ENCODE results near the gene KRTAP2-4. TPM values are rescaled to one million over a fixed set of nuclear protein-coding genes. Genes with fewer than 3 reads are reported as not detected.
"Not testable (repeated sequence)": the region's sequence is repeated elsewhere in the genome, so short reads cannot be mapped to it uniquely, and the experiment has no call there.

The KRTAP2-4 gene
- total and polyA plus RNA-seq, 5 donors from 2014 or later: not detected

DNA sequence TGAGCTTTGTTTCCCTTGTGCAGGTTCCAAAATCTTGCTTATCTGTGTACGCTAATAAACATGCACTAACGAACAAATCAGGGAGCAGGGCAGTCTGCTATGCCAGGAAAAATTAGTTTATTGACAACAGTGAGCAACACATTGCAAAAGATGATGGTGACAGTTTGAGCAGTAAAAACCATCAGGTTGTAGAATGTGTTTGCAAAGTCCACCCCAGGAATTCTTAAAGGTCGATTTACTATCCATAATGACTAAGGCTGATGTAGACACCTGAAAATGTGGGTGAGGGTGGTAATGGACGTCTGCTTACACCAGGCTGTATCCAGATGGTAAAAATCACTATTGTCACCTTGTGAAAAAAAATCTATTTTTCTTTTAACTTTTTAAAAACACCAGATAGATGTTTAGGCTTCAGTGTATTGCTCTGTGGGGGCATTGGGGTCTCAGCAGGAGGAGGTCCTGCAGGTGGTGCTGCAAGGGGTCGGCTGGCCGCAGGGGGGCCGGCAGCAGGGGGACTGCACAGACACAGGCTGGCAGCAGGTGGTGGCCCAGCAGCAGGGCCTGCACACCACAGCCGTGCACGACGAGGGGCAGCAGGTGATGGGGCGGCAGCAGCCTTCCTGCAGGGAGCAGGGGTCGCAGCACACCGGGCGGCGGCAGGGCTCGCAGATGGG, 526 bp downstream of the KRTAP2-4 start:
- ATAC-seq (ENCODE audit: low read depth in 2 of 2): not testable (repeated sequence)

DNA sequence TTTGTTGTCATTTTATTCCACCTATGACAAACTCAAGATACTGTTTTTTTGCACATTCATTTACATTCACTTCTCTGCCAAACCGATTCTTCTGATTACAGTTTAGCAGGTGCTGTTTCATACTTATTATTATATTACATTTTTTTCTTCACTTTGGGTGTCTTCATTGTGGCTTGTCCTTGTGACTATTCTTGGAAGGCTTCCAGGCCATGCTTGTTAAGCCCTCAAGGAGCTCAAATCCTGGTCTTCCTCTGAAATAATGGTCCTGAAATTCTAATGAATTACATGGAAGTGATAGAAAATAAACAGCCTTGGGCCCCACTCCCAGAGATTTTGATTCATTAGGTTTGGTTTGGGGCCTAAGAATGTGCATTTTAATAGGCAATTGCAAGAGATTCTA, 1.4 kb downstream of the KRTAP2-4 start:
- no peaks in the 10 kb centered on the region for H3K9me3 Mint-ChIP-seq
- H3K9me3 ChIP-seq (ENCODE audit: control insufficient read depth in 2 of 2, low read length in 2 of 2): no peaks in the 10 kb centered on the region
- no peaks in the 10 kb centered on the region for H3K36me3 Mint-ChIP-seq
- H3K4me1 Mint-ChIP-seq: no peaks in the 10 kb centered on the region
- no peak overlapping the region for H3K27ac ChIP-seq (ENCODE audit: insufficient read depth, low read length, poor library complexity, severe bottlenecking)
- no peak overlapping the region for H3K27ac Mint-ChIP-seq
- peaks cover 20% of the 10 kb centered on the region for H3K27me3 ChIP-seq (ENCODE audit: control insufficient read depth, insufficient read depth, low read length)
- ATAC-seq (ENCODE audit: low read depth in 2 of 2) (no peak), DNase-seq (no peak)
- H3K36me3 ChIP-seq (ENCODE audit: control insufficient read depth, insufficient read depth, low read length): no peaks in the 10 kb centered on the region
- H3K4me1 ChIP-seq (ENCODE audit: control insufficient read depth, insufficient read depth, low read length, poor library complexity, severe bottlenecking): no peaks in the 10 kb centered on the region
- H3K27me3 Mint-ChIP-seq: peaks cover 21% of the 10 kb centered on the region
- no peak overlapping the region for H3K4me3 Mint-ChIP-seq
- H3K4me3 ChIP-seq (ENCODE audit: low read depth, low read length): no peak overlapping the region

More for the DNA sequence above, 526 bp downstream of the KRTAP2-4 start:
- not testable (repeated sequence) for H3K36me3 ChIP-seq (ENCODE audit: control insufficient read depth, insufficient read depth, low read length); H3K4me3 Mint-ChIP-seq; H3K9me3 ChIP-seq (ENCODE audit: control insufficient read depth in 2 of 2, low read length in 2 of 2); H3K4me1 Mint-ChIP-seq; H3K4me3 ChIP-seq (ENCODE audit: low read depth, low read length); H3K4me1 ChIP-seq (ENCODE audit: control insufficient read depth, insufficient read depth, low read length, poor library complexity, severe bottlenecking); H3K27ac Mint-ChIP-seq; H3K27ac ChIP-seq (ENCODE audit: insufficient read depth, low read length, poor library complexity, severe bottlenecking); H3K36me3 Mint-ChIP-seq; H3K9me3 Mint-ChIP-seq; DNase-seq
- peaks cover 18% of the 10 kb centered on the region for H3K27me3 ChIP-seq (ENCODE audit: control insufficient read depth, insufficient read depth, low read length)
- peaks cover 15% of the 10 kb centered on the region for H3K27me3 Mint-ChIP-seq

DNA sequence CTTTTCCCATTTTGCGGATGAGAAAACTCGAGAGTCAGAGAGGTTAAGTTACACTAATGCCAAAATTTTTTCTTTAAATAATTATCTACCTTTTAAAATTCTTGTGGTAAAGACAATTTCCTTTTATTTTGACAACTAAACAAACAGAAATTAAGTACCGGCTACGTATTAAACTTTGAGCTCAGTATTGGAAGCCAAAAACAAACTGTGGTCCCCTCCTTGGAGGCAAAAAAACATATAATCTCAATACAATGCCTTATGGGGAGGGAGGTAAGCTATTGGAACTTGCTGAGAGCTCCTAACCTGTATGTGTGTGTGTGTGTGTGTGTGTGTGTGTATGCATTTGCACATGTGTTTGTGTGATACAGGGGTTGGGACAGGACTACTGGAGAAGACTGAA, 2.2 kb downstream of the KRTAP2-4 start:
- H3K27ac ChIP-seq (ENCODE audit: insufficient read depth, low read length, poor library complexity, severe bottlenecking): no peak overlapping the region
- H3K4me3 Mint-ChIP-seq: no peak overlapping the region
- no peak for DNase-seq
- H3K4me3 ChIP-seq (ENCODE audit: low read depth, low read length): no peak overlapping the region
- H3K4me1 Mint-ChIP-seq: no peaks in the 10 kb centered on the region
- no peak for ATAC-seq (ENCODE audit: low read depth in 2 of 2)
- peaks cover 20% of the 10 kb centered on the region for H3K27me3 ChIP-seq (ENCODE audit: control insufficient read depth, insufficient read depth, low read length)
- peaks cover 30% of the 10 kb centered on the region for H3K27me3 Mint-ChIP-seq
- no peaks in the 10 kb centered on the region for H3K9me3 Mint-ChIP-seq
- H3K36me3 ChIP-seq (ENCODE audit: control insufficient read depth, insufficient read depth, low read length): no peaks in the 10 kb centered on the region
- H3K36me3 Mint-ChIP-seq: no peaks in the 10 kb centered on the region
- no peak overlapping the region for H3K27ac Mint-ChIP-seq
- no peaks in the 10 kb centered on the region for H3K4me1 ChIP-seq (ENCODE audit: control insufficient read depth, insufficient read depth, low read length, poor library complexity, severe bottlenecking)
- no peaks in the 10 kb centered on the region for H3K9me3 ChIP-seq (ENCODE audit: control insufficient read depth in 2 of 2, low read length in 2 of 2)

DNA sequence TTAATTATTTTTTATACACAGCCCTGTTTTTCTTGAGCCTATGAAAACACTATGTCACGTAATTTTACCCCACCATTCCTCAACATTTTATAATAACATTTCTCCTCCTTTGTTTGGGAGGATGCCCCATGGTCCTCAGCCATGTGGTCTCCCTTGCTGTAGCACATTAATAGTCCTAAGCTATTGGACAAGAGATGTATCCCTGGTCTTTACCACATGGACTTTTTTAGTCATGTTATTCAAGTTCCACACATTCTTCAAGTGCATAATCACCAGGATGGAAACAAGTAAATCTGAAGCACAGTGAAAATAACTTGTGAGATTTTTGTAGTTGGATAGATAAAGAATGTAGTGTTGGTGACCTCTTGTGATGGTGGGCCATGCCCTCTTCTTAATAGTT, 3.7 kb downstream of the KRTAP2-4 start:
- DNase-seq (no peak), ATAC-seq (ENCODE audit: low read depth in 2 of 2) (no peak)
- no peaks in the 10 kb centered on the region for H3K36me3 Mint-ChIP-seq
- no peak overlapping the region for H3K4me3 Mint-ChIP-seq
- no peaks in the 10 kb centered on the region for H3K4me1 Mint-ChIP-seq
- Histone ChIP-seq H3K4me3 (ENCODE audit: low read depth, low read length) (no peak overlapping the region), H3K27ac (ENCODE audit: insufficient read depth, low read length, poor library complexity, severe bottlenecking) (no peak overlapping the region), H3K27me3 (ENCODE audit: control insufficient read depth, insufficient read depth, low read length) (peaks cover 20% of the 10 kb centered on the region), H3K4me1 (ENCODE audit: control insufficient read depth, insufficient read depth, low read length, poor library complexity, severe bottlenecking) (no peaks in the 10 kb centered on the region), H3K36me3 (ENCODE audit: control insufficient read depth, insufficient read depth, low read length) (no peaks in the 10 kb centered on the region), H3K9me3 (ENCODE audit: control insufficient read depth in 2 of 2, low read length in 2 of 2) (peaks cover 0 to 3% of the 10 kb centered on the region in 2 experiments)
- H3K9me3 Mint-ChIP-seq: peaks cover 0 to 7% (median 2%) of the 10 kb centered on the region in 7 donors
- H3K27me3 Mint-ChIP-seq: peaks cover 34% of the 10 kb centered on the region
- H3K27ac Mint-ChIP-seq: no peak overlapping the region

DNA sequence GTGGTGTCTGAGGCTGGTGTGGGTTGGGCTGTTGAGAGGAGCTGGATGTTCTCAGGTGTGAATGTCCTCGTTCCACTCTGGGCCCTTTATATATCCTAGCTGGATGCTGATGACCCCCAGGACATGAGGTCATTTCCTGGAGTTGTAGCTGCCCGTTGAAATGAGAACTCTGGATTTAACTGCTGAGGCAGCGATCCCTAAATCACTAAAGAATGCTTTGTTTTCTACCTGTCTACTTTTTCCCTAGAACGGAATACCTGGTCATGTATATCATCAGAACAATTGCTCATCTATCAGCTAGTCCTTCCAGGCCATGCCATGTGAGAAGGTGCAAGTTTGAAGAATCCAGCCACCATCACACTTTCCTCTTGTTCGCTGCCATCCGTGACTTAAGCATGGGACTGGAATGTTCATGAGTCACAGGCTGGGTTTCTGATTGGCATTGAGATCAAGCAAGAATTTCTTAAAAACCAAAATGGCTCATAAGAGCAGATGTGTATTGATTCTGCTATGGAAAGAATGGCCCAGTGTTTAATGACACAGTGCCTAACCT, 5.6 kb downstream of the KRTAP2-4 start, which contains the start of gene KRTAP2-3:
KRTAP2-3 (minus strand) TSS at position 63 of the 553 bp plus-strand sequence. CDS start 64 bp downstream, outside the sequence.
- H3K9me3 Mint-ChIP-seq: peaks cover 0 to 7% (median 2%) of the 10 kb centered on the region in 7 donors
- peaks cover 0 to 3% of the 10 kb centered on the region in 2 experiments for H3K9me3 ChIP-seq (ENCODE audit: control insufficient read depth in 2 of 2, low read length in 2 of 2)
- no peaks in the 10 kb centered on the region for H3K36me3 ChIP-seq (ENCODE audit: control insufficient read depth, insufficient read depth, low read length)
- no peak within 1 kb of the TSS for H3K4me3 Mint-ChIP-seq
- H3K36me3 Mint-ChIP-seq: no peaks in the 10 kb centered on the region
- ATAC-seq (ENCODE audit: low read depth in 2 of 2): no peak
- H3K27ac Mint-ChIP-seq: no peak within 1 kb of the TSS
- H3K4me1 Mint-ChIP-seq: no peaks in the 10 kb centered on the region
- H3K27ac ChIP-seq (ENCODE audit: insufficient read depth, low read length, poor library complexity, severe bottlenecking): no peak within 1 kb of the TSS
- H3K27me3 ChIP-seq (ENCODE audit: control insufficient read depth, insufficient read depth, low read length): peaks cover 24% of the 10 kb centered on the region
- H3K4me1 ChIP-seq (ENCODE audit: control insufficient read depth, insufficient read depth, low read length, poor library complexity, severe bottlenecking): no peaks in the 10 kb centered on the region
- no peak within 1 kb of the TSS for H3K4me3 ChIP-seq (ENCODE audit: low read depth, low read length)
- peaks cover 40% of the 10 kb centered on the region for H3K27me3 Mint-ChIP-seq
- DNase-seq: no peak

DNA sequence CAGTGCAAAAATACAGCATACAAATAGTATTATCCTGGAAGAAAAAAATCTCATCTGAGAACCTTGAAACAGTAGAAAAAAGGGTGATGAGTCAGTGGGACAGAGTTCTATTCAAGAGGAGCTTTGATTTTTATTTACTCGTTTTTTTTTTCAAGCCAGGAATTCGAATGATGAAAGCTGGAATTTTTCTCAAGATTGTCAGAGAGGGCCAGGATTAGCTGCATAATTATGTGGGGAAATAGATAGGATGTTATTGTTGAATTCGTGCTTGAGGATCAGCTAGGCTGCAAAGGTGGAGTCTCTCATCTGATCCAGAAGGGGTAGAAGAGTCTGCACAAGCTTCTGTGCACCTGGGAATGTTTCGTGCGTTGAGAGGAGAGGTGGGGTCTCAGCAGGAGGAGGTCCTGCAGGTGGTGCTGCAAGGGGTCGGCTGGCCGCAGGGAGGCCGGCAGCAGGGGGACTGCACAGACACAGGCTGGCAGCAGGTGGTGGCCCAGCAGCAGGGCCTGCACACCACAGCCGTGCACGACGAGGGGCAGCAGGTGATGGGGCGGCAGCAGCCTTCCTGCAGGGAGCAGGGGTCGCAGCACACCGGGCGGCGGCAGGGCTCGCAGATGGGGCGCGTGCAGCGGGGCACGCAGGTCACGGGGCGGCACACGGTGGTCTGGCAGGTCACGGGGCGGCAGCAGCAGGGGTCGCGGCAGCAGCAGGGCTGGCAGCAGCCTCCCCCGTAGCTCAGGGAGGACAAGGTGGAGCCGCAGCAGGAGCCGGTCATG, 6.2 kb downstream of the KRTAP2-4 start:
- H3K36me3 ChIP-seq (ENCODE audit: control insufficient read depth, insufficient read depth, low read length); H3K27ac Mint-ChIP-seq; H3K4me3 ChIP-seq (ENCODE audit: low read depth, low read length); H3K27ac ChIP-seq (ENCODE audit: insufficient read depth, low read length, poor library complexity, severe bottlenecking); H3K9me3 Mint-ChIP-seq; H3K4me1 Mint-ChIP-seq; H3K4me1 ChIP-seq (ENCODE audit: control insufficient read depth, insufficient read depth, low read length, poor library complexity, severe bottlenecking); H3K9me3 ChIP-seq (ENCODE audit: control insufficient read depth in 2 of 2, low read length in 2 of 2); ATAC-seq (ENCODE audit: low read depth in 2 of 2); H3K4me3 Mint-ChIP-seq; DNase-seq; H3K36me3 Mint-ChIP-seq: not testable (repeated sequence)
- H3K27me3 ChIP-seq (ENCODE audit: control insufficient read depth, insufficient read depth, low read length): peaks cover 24% of the 10 kb centered on the region
- H3K27me3 Mint-ChIP-seq: peaks cover 40% of the 10 kb centered on the region

DNA sequence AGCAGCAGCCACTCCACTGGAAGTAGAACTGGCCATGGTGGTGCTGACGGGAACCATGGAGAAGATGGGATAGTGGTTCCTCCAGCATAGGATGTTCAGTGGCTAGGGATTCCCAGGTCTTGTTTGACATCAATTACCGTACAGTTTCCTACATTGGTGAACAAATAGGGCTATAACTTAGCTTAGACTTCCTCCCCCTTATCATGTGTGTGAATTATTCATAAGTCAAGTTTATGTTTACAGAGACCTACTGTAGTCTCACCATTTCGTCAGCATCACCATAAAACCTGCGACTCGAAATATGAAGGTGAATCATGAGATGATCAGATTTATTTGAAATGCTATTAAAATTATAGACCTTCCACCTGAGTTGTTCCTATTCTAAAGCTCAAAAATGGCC, 6.9 kb downstream of the KRTAP2-4 start:
- peaks cover 0 to 3% of the 10 kb centered on the region in 2 experiments for H3K9me3 ChIP-seq (ENCODE audit: control insufficient read depth in 2 of 2, low read length in 2 of 2)
- H3K27ac Mint-ChIP-seq: no peak overlapping the region
- ATAC-seq (ENCODE audit: low read depth in 2 of 2) (no peak), DNase-seq (no peak)
- H3K4me3 ChIP-seq (ENCODE audit: low read depth, low read length): no peak overlapping the region
- peaks cover 23% of the 10 kb centered on the region for H3K27me3 ChIP-seq (ENCODE audit: control insufficient read depth, insufficient read depth, low read length)
- H3K9me3 Mint-ChIP-seq: peaks cover 0 to 7% (median 2%) of the 10 kb centered on the region in 7 donors
- H3K4me1 Mint-ChIP-seq: no peaks in the 10 kb centered on the region
- no peak overlapping the region for H3K27ac ChIP-seq (ENCODE audit: insufficient read depth, low read length, poor library complexity, severe bottlenecking)
- no peaks in the 10 kb centered on the region for H3K36me3 Mint-ChIP-seq
- no peaks in the 10 kb centered on the region for H3K36me3 ChIP-seq (ENCODE audit: control insufficient read depth, insufficient read depth, low read length)
- H3K4me3 Mint-ChIP-seq: no peak overlapping the region
- H3K4me1 ChIP-seq (ENCODE audit: control insufficient read depth, insufficient read depth, low read length, poor library complexity, severe bottlenecking): no peaks in the 10 kb centered on the region
- peaks cover 40% of the 10 kb centered on the region for H3K27me3 Mint-ChIP-seq
